HG02678 (cell line): ENCODE results near the gene POLH.
"Not testable (repeated sequence)": the region's sequence is repeated elsewhere in the genome, so short reads cannot be mapped to it uniquely, and the experiment has no call there.

Experiments
- ATAC-seq: cut with Tn5 transposase; IDR thresholded peaks from one replicate; pipeline ENCODE4 v1.9.1; 2021; ENCODE audit warnings: mild to moderate bottlenecking, moderate library complexity; ENCODE audit not compliant: unreplicated experiment

Gene POLH

DNA sequence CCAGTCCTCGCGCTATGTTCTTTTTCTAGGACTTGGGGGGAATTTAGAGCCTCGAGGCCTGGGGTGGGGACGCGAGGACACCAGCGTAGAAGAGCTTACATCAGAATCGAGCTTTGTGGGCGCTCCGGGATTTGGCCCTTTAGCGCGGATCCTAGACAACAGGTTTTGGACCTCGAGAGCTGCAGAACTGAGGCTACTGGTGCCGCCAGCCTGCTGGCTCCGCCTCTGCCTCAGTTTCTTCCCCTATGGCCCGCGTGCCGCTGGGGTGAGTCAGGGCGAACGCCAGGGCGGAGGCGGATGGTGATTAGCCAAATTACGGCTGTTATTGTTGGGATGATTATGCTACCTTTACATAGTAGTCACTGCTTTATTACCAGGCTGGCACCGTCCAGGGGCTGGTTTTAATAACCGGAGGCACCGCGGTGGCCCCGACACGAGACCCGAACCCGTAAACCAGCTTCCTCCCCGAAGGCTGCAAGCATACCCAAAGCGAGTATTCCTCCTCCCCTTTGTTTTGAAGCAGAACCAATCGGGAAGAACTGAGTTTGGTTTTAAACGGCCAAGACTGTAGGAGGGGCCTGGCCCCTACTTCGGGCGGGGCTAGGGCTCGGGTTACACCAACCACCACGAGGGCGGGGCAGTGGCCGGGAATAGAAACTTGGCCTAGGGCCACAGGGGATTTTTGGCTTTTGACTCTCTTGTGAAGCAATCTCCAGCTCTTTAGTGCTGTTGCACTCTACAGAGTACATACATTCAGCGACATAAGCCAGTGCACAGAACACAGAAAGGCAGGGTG, 53.7 kb downstream of the POLH start:
- ATAC-seq, result peak; percentile 61

DNA sequence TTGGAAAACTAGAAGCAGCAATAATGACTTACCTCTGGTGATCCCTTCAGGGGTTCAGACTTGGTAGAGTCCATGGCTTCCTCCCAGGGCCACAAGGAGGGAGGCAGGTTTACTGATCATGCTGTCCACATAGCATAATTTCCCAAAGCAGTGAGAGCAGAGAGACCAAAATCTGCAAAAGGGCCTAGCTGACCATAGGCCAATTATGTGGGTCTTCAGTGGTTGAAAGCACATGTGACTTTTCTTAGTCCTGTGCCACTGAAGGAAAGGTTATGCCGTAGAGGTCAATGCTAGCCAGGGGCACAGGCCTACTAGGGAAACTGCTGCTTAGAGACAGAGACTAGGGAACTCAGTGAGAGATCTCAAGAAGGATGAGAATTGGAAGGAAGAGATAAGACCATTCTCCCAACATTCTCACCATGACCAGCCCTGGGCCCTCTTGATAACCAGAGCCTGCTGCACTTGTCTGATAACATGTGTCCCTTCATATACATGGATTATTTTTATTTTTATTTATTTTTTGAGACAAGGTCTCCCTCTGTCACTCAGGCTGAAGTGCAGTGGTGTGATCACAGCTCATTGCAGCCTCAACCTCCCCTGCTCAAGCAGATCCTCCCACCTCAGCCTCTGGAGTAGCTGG, 55.1 kb downstream of the POLH start:
- ATAC-seq, result no peak

DNA sequence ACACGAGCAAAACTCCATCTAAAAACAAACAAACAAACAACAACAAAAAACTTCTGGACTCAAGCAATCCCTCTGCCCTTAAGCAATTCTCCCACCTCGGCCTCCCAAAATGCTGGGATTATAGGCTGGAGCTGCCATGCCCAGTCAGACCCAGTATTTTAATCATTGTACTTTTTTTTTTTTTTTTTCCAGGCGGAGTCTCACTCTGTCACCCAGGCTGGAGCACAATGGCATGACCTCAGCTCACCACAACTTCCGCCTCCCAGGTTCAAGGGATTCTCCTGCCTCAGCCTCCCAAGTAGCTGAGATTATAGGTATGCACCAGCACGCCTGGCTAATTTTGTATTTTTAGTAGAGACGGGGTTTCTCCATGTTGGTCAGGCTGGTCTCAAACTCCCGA, 57.0 kb downstream of the POLH start:
- ATAC-seq, result not testable (repeated sequence)

DNA sequence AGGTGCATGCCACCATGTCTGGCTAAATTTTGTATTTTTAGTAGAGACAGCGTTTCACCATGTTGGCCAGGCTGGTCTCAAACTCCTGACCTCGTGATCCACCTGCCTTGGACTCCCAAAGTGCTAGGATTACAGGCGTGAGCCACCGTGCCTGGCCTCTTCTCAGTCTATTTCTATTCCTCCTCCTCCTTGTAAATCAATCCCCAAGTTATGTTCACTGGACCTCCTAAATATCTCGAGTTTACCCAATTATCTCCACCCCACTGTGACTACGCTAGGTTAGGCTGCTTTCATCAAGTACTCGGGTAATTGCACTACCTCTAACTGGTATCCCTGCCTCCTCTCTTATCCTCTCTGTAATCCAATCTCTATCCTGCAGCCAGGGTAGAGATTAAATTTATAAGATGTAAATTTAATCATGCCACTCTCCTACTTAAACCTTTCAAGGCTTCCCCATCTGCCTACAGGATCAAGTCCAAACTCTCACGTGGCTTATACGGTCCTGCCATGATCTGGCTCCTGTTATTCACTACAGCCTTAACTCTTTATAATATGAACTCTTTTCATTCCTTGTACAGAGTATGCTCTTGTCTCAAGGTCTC, 58.8 kb downstream of the POLH start:
- ATAC-seq, result no peak

DNA sequence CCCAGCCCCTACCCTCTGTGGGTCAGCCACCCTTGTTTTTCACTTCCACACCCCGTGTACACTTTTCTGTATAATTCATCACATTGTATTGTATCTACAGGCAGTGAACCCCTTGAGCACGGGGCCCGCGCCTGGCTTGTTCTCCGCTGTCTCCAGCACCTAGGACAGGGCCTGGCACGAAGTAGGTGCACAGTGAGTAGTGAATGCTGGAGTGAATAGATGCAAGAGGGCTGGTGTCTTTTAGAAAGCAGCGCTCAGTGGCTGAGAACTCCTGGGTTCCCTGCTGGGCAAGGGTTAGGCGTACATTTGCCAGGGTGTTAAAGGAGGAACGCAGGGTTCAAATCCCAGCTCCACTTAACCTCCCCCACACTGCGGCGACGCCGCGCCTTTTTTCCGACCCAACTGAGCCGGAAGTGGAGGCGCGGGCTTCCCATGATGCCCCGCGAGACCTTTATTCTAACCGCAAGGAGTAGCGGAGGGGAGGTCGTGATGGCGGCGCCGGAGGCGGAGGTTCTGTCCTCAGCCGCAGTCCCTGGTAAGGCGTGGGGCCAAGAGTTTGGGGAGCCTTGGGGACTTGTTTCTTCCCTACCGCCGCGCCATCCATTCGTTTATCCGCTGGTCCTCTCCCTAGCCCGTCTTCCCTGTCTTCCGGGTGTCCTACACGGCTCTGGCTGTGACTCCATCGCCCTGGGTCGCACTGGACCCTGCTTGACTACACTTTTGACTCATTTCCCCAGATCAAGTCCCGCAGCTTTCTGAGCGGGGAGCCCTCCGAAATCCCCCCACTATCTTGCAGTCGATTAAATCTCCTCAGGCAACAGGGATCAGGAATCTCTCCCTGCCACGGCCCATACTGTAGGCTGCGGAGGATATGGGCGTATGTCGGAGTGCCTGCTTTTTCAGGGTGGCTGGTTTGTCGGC, 59.7 kb downstream of the POLH start, which contains the start of gene MAD2L1BP:
Gene MAD2L1BP, plus strand, starts transcription at position 454 of the 921 bp plus-strand sequence. Its CDS starts 36 bp downstream, at position 490.
- ATAC-seq, result peak; percentile 85

DNA sequence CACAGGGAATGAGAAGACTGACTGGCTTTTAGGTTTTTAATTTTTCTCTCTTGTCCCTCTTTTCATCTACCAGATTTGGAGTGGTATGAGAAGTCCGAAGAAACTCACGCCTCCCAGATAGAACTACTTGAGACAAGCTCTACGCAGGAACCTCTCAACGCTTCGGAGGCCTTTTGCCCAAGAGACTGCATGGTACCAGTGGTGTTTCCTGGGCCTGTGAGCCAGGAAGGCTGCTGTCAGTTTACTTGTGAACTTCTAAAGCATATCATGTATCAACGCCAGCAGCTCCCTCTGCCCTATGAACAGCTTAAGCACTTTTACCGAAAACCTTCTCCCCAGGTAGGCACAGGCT, 60.3 kb downstream of the POLH start:
- no peak for ATAC-seq

DNA sequence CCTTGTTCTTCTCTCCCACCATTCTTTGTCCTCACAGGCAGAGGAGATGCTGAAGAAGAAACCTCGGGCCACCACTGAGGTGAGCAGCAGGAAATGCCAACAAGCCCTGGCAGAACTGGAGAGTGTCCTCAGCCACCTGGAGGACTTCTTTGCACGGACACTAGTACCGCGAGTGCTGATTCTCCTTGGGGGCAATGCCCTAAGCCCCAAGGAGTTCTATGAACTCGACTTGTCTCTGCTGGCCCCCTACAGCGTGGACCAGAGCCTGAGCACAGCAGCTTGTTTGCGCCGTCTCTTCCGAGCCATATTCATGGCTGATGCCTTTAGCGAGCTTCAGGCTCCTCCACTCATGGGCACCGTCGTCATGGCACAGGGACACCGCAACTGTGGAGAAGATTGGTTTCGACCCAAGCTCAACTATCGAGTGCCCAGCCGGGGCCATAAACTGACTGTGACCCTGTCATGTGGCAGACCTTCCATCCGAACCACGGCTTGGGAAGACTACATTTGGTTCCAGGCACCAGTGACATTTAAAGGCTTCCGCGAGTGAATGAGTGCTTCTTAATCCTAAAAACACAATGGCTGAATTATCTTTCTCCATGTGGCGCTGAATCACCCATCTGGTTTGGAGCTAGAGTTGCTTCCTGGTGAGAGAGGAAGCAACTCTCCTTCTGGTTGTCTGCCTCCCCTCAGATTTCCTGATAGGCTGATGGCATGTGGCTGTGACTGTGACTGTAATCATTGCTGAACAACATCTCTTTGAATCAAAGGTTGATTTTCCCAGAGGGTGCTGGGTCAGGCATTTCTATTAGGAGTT, 64.2 kb downstream of the POLH start:
- ATAC-seq, result no peak

DNA sequence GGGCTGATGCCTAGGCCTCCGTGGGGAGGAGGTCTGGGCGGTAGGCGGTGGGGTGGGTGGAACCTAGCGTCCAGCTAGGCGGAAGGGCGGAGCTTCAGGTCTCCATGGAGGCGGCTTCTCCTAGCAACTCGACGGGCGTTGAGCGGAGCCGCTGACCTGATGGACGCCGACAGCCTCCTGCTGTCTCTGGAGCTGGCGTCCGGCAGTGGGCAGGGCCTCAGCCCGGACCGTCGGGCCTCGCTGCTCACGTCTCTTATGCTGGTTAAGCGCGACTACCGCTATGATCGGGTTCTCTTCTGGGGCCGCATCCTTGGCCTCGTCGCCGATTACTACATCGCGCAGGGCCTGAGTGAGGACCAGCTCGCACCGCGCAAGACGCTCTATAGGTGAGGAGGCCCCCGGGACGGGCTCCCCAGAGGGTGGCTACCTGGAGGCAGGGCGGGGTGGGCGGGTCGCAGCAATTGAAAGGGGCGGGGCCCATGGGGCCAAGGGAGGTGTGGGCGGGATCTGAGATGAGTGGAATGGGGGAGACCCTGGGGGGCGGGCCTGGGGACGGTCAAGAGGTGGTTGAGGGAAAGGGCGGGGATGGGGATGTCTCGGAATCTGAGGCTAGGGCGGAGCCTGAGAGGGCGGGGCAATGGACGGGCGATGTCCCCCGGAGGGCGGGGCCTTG, 69.1 kb downstream of the POLH start, which contains the start of gene RSPH9:
Gene RSPH9, plus strand, starts transcription at position 97 of the 673 bp plus-strand sequence. Its CDS starts 63 bp downstream, at position 160.
- ATAC-seq, result peak; percentile 62

DNA sequence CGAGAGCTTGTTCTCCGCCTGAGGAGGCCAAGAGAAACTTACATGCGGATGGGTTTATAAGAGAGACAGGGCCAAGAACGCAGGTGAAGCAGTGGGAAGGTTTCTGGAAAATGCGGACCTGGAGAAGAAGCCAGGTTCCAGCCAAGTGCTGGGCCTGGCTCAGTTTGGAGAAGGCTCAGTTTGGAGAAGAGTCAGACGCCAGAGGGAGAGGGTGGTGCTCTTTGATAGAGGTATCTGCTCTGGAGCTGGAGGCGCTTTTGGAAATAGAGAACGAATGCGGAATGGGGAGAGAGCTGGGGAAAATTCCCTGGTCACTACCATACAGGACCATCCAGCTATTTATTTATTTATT, 69.6 kb downstream of the POLH start:
- ATAC-seq, result no peak

DNA sequence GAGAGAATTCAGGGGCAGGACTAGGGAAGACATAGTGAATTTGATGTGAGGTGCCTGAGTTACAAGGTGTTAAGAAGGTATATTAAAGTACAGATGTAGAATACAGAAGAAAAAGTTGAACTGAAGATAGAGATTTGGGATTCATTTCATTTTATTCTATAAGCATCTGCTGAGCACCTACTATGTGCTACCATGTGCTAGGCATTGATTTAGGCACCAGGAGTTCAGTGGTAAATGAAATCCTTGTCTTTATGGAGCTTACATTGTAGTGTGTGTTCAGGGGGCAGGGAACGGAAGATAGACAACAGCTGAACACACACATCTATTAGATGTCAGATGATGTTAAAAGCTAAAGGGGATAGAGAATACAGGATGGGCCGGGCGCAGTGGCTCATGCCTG, 71.6 kb downstream of the POLH start:
- ATAC-seq, result no peak

DNA sequence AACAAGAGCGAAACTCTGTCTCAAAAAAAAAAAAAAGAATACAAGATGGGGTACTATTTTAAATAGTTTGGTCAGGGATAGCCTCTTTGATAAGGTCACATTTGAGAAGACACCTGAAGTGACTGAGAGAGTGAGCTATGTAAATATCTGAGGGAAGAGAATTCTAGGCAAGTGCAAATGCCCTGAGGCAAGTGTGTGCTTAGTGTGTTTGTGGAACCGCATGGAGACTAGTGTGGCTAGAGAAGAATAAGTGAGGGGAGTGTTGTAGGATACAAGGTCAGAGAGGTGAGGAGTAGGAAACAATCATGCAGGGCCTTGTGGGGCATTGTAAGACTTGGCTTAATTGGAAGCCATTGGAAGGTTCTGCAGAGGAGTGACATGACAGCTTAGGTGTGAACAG, 72.3 kb downstream of the POLH start:
- ATAC-seq, result no peak

DNA sequence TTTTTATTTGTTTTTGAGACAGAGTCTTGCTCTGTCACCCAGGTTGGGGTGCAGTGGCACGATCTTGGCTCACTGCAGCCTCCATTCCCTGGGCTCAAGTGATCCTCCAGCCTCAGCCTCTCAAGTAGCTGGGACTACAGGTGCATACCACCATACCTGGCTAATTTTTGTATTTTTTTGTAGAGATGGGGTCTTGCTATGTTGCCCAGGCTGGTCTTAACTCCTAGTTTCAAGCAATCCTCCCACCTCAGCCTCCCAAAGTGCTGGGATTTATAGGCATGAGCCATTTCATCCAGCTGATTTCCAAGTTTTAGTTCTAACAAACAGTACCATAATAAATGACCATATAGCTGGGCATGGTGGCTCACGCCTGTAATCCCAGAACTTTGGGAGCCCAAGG, 76.8 kb downstream of the POLH start:
- ATAC-seq, result not testable (repeated sequence)

DNA sequence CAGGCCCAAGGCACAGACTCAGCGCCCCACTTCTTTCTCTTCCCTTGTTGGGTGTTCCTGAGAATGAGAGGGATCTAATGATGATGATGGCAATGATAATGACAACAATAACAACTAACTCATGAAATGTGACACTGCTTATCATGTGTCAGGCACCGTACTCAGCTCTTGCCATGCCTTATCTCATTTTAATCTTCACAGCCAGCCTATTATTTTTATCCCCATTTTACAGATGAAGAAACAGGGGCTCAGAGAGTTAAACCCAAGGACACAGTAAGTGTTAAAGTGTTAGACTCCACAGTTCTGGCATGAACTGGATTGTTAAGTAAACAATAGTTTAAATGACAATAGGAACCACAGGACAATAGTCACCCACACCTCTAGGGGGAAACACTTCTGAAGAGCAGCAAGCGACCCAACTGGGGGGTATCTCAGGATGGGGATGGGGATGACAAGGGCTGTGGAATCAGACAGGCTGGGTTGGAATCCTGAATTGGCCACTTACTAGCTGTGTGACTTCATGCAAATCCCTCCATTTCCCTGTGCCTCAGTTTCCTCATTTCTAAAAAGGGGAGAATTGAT, 81.3 kb downstream of the POLH start:
- no peak for ATAC-seq

DNA sequence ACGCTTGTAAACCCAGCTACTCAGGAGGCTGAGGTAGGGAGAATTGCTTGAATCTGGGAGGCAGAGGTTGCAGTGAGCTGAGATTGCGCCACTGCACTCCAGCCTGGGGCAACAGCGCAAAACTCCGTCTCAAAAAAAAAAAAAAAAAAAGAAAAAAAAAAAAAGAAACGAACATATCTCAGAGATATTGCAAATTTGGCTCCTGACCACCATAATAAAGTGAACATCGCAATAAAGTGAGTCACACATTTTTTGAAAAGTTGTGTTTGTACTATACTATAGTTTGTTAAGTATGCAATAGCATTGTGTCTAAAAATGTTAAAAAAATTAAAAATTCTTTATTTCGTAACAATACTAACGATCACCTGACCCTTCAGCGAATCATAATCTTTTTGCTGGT, 82.2 kb downstream of the POLH start:
- no peak for ATAC-seq

DNA sequence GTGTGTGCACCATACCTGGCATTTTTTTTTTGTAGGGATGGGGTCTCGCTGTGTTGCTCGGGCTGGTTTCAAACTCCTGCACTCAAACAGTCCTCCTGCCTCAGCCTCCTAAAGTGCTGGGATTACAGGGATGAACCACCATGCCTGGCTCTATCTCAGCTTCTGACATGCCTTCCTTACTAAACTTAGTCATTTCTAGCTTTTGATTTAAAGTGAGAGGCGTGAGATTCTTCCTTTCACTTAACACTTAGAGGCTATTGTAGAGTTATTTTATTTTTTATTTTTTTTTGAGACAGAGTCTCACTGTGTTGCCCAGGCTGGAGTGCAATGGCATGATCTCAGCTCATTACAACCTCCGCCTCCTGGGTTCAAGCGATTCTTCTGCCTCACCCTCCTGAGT, 87.0 kb downstream of the POLH start:
- not testable (repeated sequence) for ATAC-seq
